Calu3 (cell line): Measurements from ENCODE around the gene TLCD5. TPM values are rescaled to one million over a fixed set of nuclear protein-coding genes. Genes with fewer than 3 reads are reported as not detected.
A peak's percentile ranks its signal among the peaks of the same experiment; 100 is the strongest.

Experiments
- Bru-seq: library from RNA; stranded (reverse); fragments of 400-500 nt; gene quantifications from one replicate; lab custom pipeline; 2021; lab: Mats Ljungman, UMichigan
- BruChase-seq, 2 experiments: library from RNA; stranded (reverse); fragments of 400-500 nt; gene quantifications; one replicate each; lab custom pipeline; 2021; lab: Mats Ljungman, UMichigan
- BruUV-seq: library from RNA; stranded (reverse); fragments of 400-500 nt; replicated peaks from 2 replicates; lab custom pipeline; 2021; lab: Mats Ljungman, UMichigan
- CTCF ChIA-PET: fragments of 300-600 bp; sonication (Branson Sonifier 250); formaldehyde crosslinking; loops from one replicate; lab custom pipeline; 2022; ENCODE audit warnings: antibody characterized with exemption; lab: Charles Lee
- DNase-seq: peaks from one replicate; pipeline ENCODE4 v3.0.0; 2022
- H3K27ac Mint-ChIP-seq: one replicate; pipeline ENCODE4 v1.8.0; 2022; ENCODE audit warnings: mixed read lengths; ENCODE audit not compliant: unreplicated experiment
- H3K27me3 Mint-ChIP-seq: one replicate; pipeline ENCODE4 v1.8.0; 2022; ENCODE audit warnings: mixed read lengths; ENCODE audit not compliant: unreplicated experiment
- H3K36me3 Mint-ChIP-seq: one replicate; pipeline ENCODE4 v1.8.0; 2022; ENCODE audit warnings: mild to moderate bottlenecking, moderate library complexity, mixed read lengths; ENCODE audit not compliant: insufficient read depth, unreplicated experiment
- H3K4me1 Mint-ChIP-seq: one replicate; pipeline ENCODE4 v1.8.0; 2022; ENCODE audit warnings: mild to moderate bottlenecking, low read depth, mixed read lengths; ENCODE audit not compliant: unreplicated experiment
- H3K4me3 Mint-ChIP-seq: one replicate; pipeline ENCODE4 v1.8.0; 2022; ENCODE audit warnings: mild to moderate bottlenecking, low read depth, moderate library complexity, mixed read lengths; ENCODE audit not compliant: unreplicated experiment
- H3K9me3 Mint-ChIP-seq: one replicate; pipeline ENCODE4 v1.8.0; 2022; ENCODE audit warnings: low read depth, mixed read lengths; ENCODE audit not compliant: unreplicated experiment
- CTCF ChIP-seq: fragments of 200-600 bp; IDR thresholded peaks from one replicate; pipeline ENCODE4 v1.8.0; 2022; ENCODE audit warnings: antibody characterized with exemption; ENCODE audit not compliant: unreplicated experiment
- intact Hi-C: fragments of 100-400 bp; cut with micrococcal nuclease; formaldehyde crosslinking; loops from one replicate; pipeline ENCODE4 v1.10.0; 2022; ENCODE audit not compliant: unreplicated experiment
- long read RNA-seq: library from polyadenylated mRNA; stranded (forward); transcript quantifications from one replicate; pipeline ENCODE4 v2.0.0, GENCODE V29; 2022
- total RNA-seq: library from RNA; stranded (reverse); gene quantifications from 2 replicates; pipeline ENCODE4 v1.2.3, GENCODE V29; 2022

The TLCD5 gene
- total RNA-seq, result 4.9 and 5.9 TPM in 2 replicates
- Bru-seq, nascent RNA, result percentile 64 among the genes with signal in this experiment
- percentile 54 among the genes with signal in this experiment for BruChase-seq, experiment 1, labeled RNA remaining after a 6-hour chase
- percentile 59 among the genes with signal in this experiment for BruChase-seq, experiment 2, labeled RNA remaining after a 2-hour chase
- long read RNA-seq, full-length matches to known transcripts, result 2 of 4 reads
- long read RNA-seq, partial matches to known transcripts, result 1 of 4 reads
- long read RNA-seq, other reads (novel, unspliced or antisense), result 1 of 4 reads

GRCh38 chr11:120324932-120325810, at the start of gene TLCD5:
Gene TLCD5 (plus strand): TSS chr11:120325299. CDS start chr11:120327442, 2,143 bp downstream.
- CTCF ChIA-PET, result no interaction called here
- H3K27ac Mint-ChIP-seq, result peak within 1 kb of the TSS; percentile 62

GRCh38 chr11:120279502-120279901, 45.6 kb upstream of the TLCD5 start:
- H3K4me3 Mint-ChIP-seq, result no peak overlapping the region
- no peaks in the 10 kb centered on the region for H3K36me3 Mint-ChIP-seq
- H3K9me3 Mint-ChIP-seq, result no peaks in the 10 kb centered on the region
- peaks cover 40% of the 10 kb centered on the region for H3K27me3 Mint-ChIP-seq
- BruUV-seq, result no TSS peak
- no peaks in the 10 kb centered on the region for H3K4me1 Mint-ChIP-seq
- DNase-seq, result no peak
- no peak overlapping the region for H3K27ac Mint-ChIP-seq
- intact Hi-C loops, result no loop called here
- TF ChIP-seq CTCF, result no peak
- CTCF ChIA-PET, result interaction anchor here (1.4 kb wide), 1 partner anchor 19 kb away, joined by 3 read pairs; no protein-coding TSS in a partner anchor

More at GRCh38 chr11:120324932-120325810, at the start of gene TLCD5:
- Mint-ChIP-seq H3K36me3 (peaks cover 15% of the 10 kb centered on the region), H3K27me3 (no peaks in the 10 kb centered on the region), H3K4me1 (peaks cover 19% of the 10 kb centered on the region), H3K4me3 (peak within 1 kb of the TSS; percentile 68), H3K9me3 (no peaks in the 10 kb centered on the region)
- intact Hi-C loops, result no loop called here
- BruUV-seq, result no TSS peak
- peak; percentile 71 for DNase-seq
- TF ChIP-seq CTCF, result no peak

GRCh38 chr11:120280600-120281051, 44.5 kb upstream of the TLCD5 start:
- H3K27me3 Mint-ChIP-seq, result peaks cover 29% of the 10 kb centered on the region
- TF ChIP-seq CTCF, result no peak
- no peaks in the 10 kb centered on the region for H3K4me1 Mint-ChIP-seq
- no peaks in the 10 kb centered on the region for H3K9me3 Mint-ChIP-seq
- H3K4me3 Mint-ChIP-seq, result no peak overlapping the region
- CTCF ChIA-PET, result no interaction called here
- no TSS peak for BruUV-seq
- H3K27ac Mint-ChIP-seq, result no peak overlapping the region
- intact Hi-C loops, result no loop called here
- DNase-seq, result no peak
- H3K36me3 Mint-ChIP-seq, result no peaks in the 10 kb centered on the region

GRCh38 chr11:120281143-120281795, 43.8 kb upstream of the TLCD5 start:
- DNase-seq, result no peak
- no peak overlapping the region for H3K4me3 Mint-ChIP-seq
- peaks cover 26% of the 10 kb centered on the region for H3K27me3 Mint-ChIP-seq
- no peaks in the 10 kb centered on the region for H3K36me3 Mint-ChIP-seq
- H3K27ac Mint-ChIP-seq, result no peak overlapping the region
- BruUV-seq, result no TSS peak
- CTCF ChIA-PET, result no interaction called here
- H3K9me3 Mint-ChIP-seq, result no peaks in the 10 kb centered on the region
- H3K4me1 Mint-ChIP-seq, result no peaks in the 10 kb centered on the region
- TF ChIP-seq CTCF, result no peak
- intact Hi-C loops, result no loop called here
